GM12892 (cell line): ENCODE measurements around the gene CDC42BPB.

Source experiments
- POLR2A ChIP-seq: IDR thresholded peaks from 2 replicates; pipeline ENCODE4 v1.6.1; 2011; ENCODE audit warnings: low read depth, low read length, control low read depth
- POLR2AphosphoS5 ChIP-seq: IDR thresholded peaks from 2 replicates; pipeline ENCODE4 v1.6.1; 2011; ENCODE audit warnings: low read depth, low read length, control low read depth
- TAF1 ChIP-seq: IDR thresholded peaks from 2 replicates; pipeline ENCODE4 v1.6.1; 2011; ENCODE audit warnings: low read depth, mild to moderate bottlenecking, control low read depth, low read length, borderline replicate concordance

GRCh38 chr14:102909911-102910310 lies 147.4 kb downstream of the CDC42BPB start:
- TF ChIP-seq POLR2A (no peak), POLR2AphosphoS5 (no peak), TAF1 (no peak)
